Prostate gland (tissue), 2 donors: ENCODE measurements around the gene ZC3H12A.

Experiments
- POLR2A ChIP-seq: fragments of 450-650 bp; IDR thresholded peaks from one replicate; pipeline ENCODE4 v1.6.1; 2016; ENCODE audit warnings: antibody characterized with exemption, mild to moderate bottlenecking
- POLR2AphosphoS5 ChIP-seq: sonication (generic); formaldehyde crosslinking; IDR thresholded peaks from one replicate; pipeline ENCODE4 v1.6.1; 2017; ENCODE audit warnings: antibody characterized with exemption
- TF ChIP-seq, protein P1 (sequence below), 4 experiments: fragments of 200-600 bp in 2 of 4; fragments of 450-650 bp in 2 of 4; sonication (generic) in 2 of 4; IDR thresholded peaks; 1 replicate in 3 of 4; 2 replicates in 1 of 4; pipeline ENCODE4 v1.5.1; 2016 to 2019; ENCODE audit warnings: antibody characterized with exemption in 4 of 4, mild to moderate bottlenecking in 2 of 4, moderate library complexity in 2 of 4

GRCh38 chr1:37478451-37478881 lies 4.1 kb downstream of the ZC3H12A start:
- TF ChIP-seq POLR2AphosphoS5 (no peak), POLR2A (no peak)
- TF ChIP-seq, protein P1, sequence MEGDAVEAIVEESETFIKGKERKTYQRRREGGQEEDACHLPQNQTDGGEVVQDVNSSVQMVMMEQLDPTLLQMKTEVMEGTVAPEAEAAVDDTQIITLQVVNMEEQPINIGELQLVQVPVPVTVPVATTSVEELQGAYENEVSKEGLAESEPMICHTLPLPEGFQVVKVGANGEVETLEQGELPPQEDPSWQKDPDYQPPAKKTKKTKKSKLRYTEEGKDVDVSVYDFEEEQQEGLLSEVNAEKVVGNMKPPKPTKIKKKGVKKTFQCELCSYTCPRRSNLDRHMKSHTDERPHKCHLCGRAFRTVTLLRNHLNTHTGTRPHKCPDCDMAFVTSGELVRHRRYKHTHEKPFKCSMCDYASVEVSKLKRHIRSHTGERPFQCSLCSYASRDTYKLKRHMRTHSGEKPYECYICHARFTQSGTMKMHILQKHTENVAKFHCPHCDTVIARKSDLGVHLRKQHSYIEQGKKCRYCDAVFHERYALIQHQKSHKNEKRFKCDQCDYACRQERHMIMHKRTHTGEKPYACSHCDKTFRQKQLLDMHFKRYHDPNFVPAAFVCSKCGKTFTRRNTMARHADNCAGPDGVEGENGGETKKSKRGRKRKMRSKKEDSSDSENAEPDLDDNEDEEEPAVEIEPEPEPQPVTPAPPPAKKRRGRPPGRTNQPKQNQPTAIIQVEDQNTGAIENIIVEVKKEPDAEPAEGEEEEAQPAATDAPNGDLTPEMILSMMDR (IDR thresholded peaks at IDR 0.05): no peak
